GM06990 (cell line): ENCODE results near the gene MRPL55.

Source experiments
- DNase-seq: peaks from one replicate; pipeline ENCODE4 v3.0.0-alpha.2; 2011; ENCODE audit not compliant: insufficient read length; ENCODE audit errors: extremely low read depth
- H3K27me3 ChIP-seq: replicated peaks from 2 replicates; pipeline ENCODE4 v1.6.0; 2011; ENCODE audit warnings: low read length; ENCODE audit not compliant: control insufficient read depth, insufficient read depth
- H3K36me3 ChIP-seq: 2 replicates; pipeline ENCODE4 v1.5.1; 2011; ENCODE audit warnings: low read length; ENCODE audit not compliant: control insufficient read depth, insufficient read depth
- H3K4me3 ChIP-seq: replicated peaks from 2 replicates; pipeline ENCODE4 v1.5.1; 2011; ENCODE audit warnings: low read depth, mild to moderate bottlenecking, control low read depth, low read length
- CTCF ChIP-seq: IDR thresholded peaks from 2 replicates; pipeline ENCODE4 v1.5.1; 2011; ENCODE audit warnings: low read length, control low read depth, mild to moderate bottlenecking, inconsistent platforms; ENCODE audit not compliant: insufficient read depth, poor library complexity, severe bottlenecking

Gene MRPL55

DNA sequence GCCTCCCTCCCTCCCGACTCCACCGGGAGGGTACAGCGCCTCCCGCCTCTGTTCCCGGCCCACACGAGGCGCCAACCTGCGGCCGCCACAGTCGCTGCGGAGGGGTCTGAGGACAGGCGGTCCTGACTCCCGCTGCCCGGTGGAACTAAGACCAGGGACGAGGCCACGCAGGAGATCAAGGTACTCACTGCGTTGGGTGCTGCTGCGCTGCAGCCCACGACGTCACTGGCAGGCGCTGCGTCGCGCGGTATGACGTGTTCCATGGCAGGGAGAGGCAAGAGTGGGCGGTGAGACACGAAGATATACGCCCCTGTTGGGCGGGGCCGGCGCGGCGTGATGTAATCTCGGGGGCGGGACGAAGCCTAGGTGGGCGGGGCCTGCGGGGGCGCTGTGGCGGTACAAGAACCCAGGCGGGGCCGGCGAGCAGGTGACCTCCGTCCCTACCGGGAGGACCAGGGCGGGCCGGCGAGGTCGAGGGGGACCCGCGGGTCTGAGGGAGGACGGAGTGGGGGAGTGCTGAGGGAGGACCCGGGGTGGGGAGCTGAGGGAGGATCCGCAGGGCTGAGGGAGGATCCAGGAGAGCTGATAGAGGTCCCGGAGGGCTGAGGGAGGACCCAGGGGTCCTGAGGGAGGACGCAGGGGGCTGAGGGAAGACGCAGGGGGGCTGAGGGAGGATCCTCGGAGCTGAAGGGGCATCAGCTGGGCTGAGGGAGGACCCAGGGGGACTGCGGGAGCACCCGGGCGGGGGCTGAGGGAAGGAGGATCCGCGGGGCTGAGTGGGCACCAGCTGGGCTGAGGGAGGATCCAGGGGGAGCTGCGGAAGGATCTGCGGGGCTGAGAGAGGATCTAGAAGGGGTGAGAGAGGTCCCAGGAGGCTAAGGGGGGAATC lies at the start of gene MRPL55:
TSS of gene MRPL55 (minus strand) at position 227 of the 889 bp plus-strand sequence. CDS start 1,039 bp downstream, outside the sequence.
- DNase-seq: peak; percentile 98
- no peaks in the 10 kb centered on the region for H3K27me3 ChIP-seq
- H3K36me3 ChIP-seq: peaks cover 15% of the 10 kb centered on the region
- peak; percentile 5 for TF ChIP-seq CTCF
- peak within 1 kb of the TSS; percentile 99 for H3K4me3 ChIP-seq

DNA sequence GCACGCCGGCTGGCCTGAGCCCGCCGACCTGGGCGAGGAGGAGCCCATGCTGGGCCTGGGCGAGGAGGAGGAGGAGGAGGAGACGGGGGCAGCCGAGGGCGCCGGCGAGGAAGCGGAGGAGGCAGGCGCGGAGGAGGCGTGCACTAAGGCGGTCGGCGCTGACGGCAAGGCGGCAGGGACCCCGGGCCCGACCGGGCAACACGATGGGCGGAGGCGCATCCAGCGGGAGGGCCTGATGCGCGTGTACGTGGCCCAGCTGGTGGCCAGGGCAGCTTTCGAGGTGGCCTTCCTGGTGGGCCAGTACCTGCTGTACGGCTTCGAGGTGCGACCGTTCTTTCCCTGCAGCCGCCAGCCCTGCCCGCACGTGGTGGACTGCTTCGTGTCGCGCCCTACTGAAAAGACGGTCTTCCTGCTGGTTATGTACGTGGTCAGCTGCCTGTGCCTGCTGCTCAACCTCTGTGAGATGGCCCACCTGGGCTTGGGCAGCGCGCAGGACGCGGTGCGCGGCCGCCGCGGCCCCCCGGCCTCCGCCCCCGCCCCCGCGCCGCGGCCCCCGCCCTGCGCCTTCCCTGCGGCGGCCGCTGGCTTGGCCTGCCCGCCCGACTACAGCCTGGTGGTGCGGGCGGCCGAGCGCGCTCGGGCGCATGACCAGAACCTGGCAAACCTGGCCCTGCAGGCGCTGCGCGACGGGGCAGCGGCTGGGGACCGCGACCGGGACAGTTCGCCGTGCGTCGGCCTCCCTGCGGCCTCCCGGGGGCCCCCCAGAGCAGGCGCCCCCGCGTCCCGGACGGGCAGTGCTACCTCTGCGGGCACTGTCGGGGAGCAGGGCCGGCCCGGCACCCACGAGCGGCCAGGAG lies 49.3 kb upstream of the MRPL55 start:
- TF ChIP-seq CTCF: no peak
- Histone ChIP-seq H3K4me3 (no peak overlapping the region), H3K27me3 (no peaks in the 10 kb centered on the region), H3K36me3 (no peaks in the 10 kb centered on the region)
- DNase-seq: no peak

DNA sequence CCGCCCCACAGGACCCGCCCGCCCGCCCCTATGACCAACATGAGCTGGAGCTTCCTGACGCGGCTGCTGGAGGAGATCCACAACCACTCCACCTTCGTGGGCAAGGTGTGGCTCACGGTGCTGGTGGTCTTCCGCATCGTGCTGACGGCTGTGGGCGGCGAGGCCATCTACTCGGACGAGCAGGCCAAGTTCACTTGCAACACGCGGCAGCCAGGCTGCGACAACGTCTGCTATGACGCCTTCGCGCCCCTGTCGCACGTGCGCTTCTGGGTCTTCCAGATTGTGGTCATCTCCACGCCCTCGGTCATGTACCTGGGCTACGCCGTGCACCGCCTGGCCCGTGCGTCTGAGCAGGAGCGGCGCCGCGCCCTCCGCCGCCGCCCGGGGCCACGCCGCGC lies 48.6 kb upstream of the MRPL55 start:
- DNase-seq: no peak
- Histone ChIP-seq H3K36me3 (no peaks in the 10 kb centered on the region), H3K27me3 (no peaks in the 10 kb centered on the region), H3K4me3 (no peak overlapping the region)
- TF ChIP-seq CTCF: no peak

- H3K27me3 ChIP-seq: no peaks in the 10 kb centered on the region
- no peak for TF ChIP-seq CTCF
- no peak overlapping the region for H3K4me3 ChIP-seq
- no peak for DNase-seq
- no peaks in the 10 kb centered on the region for H3K36me3 ChIP-seq
These were observed 48.0 kb upstream of the MRPL55 start for GRCh38 chr1:228156941-228157728.

DNA sequence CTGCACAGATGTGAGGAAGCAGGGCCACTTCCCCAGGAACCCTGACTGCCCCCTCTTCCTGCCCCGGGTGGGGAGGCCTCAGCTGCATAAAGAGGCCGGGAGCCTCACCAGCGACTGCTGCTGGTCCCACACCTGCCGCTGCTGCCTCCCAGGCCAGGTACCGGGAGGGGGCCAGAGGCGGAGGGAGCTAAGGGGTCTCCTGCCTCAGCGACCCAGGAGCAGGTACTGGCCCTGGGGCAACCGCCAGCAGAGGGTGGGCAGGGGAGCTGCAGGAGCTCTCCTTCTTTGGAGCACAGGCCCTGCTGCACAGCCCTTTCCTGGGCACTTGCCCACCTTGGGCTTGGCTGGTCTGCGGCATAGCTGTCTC lies 47.4 kb upstream of the MRPL55 start:
- no peak for TF ChIP-seq CTCF
- H3K4me3 ChIP-seq: no peak overlapping the region
- no peak for DNase-seq
- no peaks in the 10 kb centered on the region; the same call in 1 of the 2 replicates for H3K36me3 ChIP-seq
- no peaks in the 10 kb centered on the region for H3K27me3 ChIP-seq
